EL (cell line): ENCODE measurements around the gene GARIN5A.
A peak's percentile ranks its signal among the peaks of the same experiment; 100 is the strongest.

ENCODE experiments used
- DNase-seq: peaks from one replicate; pipeline ENCODE4 v3.0.0-alpha.2; 2016

GARIN5A gene

GRCh38 chr19:50476224-50476906, at the start of gene GARIN5A, which contains the start of gene EMC10:
TSS of gene GARIN5A (minus strand) at chr19:50476848. CDS start at chr19:50476388, 460 bp downstream.
TSS of gene EMC10 (plus strand) at chr19:50476507. CDS start at chr19:50476545, 38 bp downstream.
- DNase-seq = peak; percentile 83

GRCh38 chr19:50522881-50523280, 46.2 kb upstream of the GARIN5A start:
- no peak for DNase-seq

- DNase-seq = no peak
Measured at GRCh38 chr19:50520822-50521465, 44.3 kb upstream of the GARIN5A start.

- no peak for DNase-seq
Measured at GRCh38 chr19:50519006-50519575, 42.4 kb upstream of the GARIN5A start.

GRCh38 chr19:50518091-50519005, 41.7 kb upstream of the GARIN5A start:
- no peak for DNase-seq

- DNase-seq = no peak
Measured at GRCh38 chr19:50517704-50518075, 41.0 kb upstream of the GARIN5A start.

- no peak for DNase-seq
Measured at GRCh38 chr19:50516964-50517703, 40.5 kb upstream of the GARIN5A start.

GRCh38 chr19:50516456-50516855, 39.8 kb upstream of the GARIN5A start:
- no peak for DNase-seq

- no peak for DNase-seq
Measured at GRCh38 chr19:50515168-50515561, 38.5 kb upstream of the GARIN5A start.

GRCh38 chr19:50514346-50515167, 37.9 kb upstream of the GARIN5A start:
- DNase-seq = no peak

GRCh38 chr19:50513746-50514345, 37.2 kb upstream of the GARIN5A start, which contains the start of gene ASPDH:
TSS of gene ASPDH (minus strand) at chr19:50513913. CDS start at chr19:50513823, 90 bp downstream.
- no peak for DNase-seq

- no peak for DNase-seq
Measured at GRCh38 chr19:50512999-50513745, 36.5 kb upstream of the GARIN5A start.

- no peak for DNase-seq
Measured at GRCh38 chr19:50512112-50512998, 35.7 kb upstream of the GARIN5A start.

GRCh38 chr19:50511069-50511822, 34.6 kb upstream of the GARIN5A start, which contains the start of gene JOSD2:
TSS of gene JOSD2 (minus strand) at chr19:50511191. CDS start at chr19:50510431, 760 bp downstream.
- peak; percentile 99 for DNase-seq

GRCh38 chr19:50510700-50511068, 34.0 kb upstream of the GARIN5A start:
- peak; percentile 6 for DNase-seq

- DNase-seq = no peak
Measured at GRCh38 chr19:50510121-50510670, 33.5 kb upstream of the GARIN5A start.

- no peak for DNase-seq
Measured at GRCh38 chr19:50509366-50509765, 32.7 kb upstream of the GARIN5A start.

- no peak for DNase-seq
Measured at GRCh38 chr19:50508843-50509190, 32.2 kb upstream of the GARIN5A start.
